GM10847 (cell line): ENCODE results near the gene H3-3A.

Experiments
- POLR2A ChIP-seq: IDR thresholded peaks from 2 replicates; pipeline ENCODE4 v1.6.1; 2011; ENCODE audit not compliant: insufficient read length; ENCODE audit errors: extremely low read depth

H3-3A gene

DNA sequence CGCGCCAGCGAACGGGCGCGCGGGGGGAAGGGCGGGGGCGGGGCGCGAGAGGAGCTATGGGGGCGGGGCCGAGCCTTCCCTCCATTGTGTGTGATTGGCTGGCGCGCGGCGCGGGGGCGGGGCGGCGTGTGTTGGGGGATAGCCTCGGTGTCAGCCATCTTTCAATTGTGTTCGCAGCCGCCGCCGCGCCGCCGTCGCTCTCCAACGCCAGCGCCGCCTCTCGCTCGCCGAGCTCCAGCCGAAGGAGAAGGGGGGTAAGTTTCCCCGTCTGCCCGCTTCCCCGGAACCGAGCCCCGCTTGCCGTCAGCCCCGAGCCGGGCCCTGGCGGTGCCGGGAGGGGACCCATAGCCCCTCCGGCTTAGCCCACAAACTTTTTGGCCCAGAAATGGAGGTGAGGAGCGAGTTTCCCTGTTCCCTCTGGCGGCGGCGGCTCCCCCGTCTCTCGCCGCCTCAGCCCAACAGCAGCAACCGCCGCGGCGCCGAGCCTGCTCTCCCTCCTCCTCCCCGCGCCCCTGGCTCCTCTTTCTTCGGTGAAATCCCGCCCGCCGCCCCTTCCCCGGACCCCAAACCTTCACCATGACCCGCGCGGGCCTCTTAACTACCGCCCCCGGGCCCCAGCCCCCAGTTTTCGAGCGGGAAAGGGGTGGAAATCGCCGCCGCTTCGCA is at the start of gene H3-3A:
Gene H3-3A, plus strand, starts transcription at position 159 of the 666 bp plus-strand sequence. CDS start 1,636 bp downstream, outside the sequence.
- TF ChIP-seq POLR2A = peak; percentile 93

GRCh38 chr1:226017070-226017469 is 45.4 kb upstream of the H3-3A start:
- TF ChIP-seq POLR2A = no peak

DNA sequence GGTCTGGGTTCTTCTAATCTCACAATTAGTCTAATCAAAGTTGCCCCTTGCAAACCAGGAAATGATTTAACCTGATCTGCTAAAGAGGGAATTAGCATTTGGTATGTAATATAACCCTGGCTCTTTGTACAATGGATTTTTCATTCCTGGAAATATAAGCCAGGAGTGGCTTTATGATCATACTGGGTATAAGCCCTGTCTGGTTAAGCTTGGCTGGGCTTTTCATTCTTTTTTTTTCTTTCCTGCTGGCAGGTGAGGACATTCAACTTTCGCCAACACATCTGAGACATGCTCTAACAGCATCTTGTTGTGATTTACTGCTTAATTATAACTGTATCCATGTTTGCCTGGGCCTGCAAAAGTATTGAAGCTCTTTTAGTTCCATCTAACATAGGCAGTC is 42.9 kb upstream of the H3-3A start:
- TF ChIP-seq POLR2A = no peak

- no peak for TF ChIP-seq POLR2A
These were observed 41.1 kb upstream of the H3-3A start for GRCh38 chr1:226021401-226021800.

DNA sequence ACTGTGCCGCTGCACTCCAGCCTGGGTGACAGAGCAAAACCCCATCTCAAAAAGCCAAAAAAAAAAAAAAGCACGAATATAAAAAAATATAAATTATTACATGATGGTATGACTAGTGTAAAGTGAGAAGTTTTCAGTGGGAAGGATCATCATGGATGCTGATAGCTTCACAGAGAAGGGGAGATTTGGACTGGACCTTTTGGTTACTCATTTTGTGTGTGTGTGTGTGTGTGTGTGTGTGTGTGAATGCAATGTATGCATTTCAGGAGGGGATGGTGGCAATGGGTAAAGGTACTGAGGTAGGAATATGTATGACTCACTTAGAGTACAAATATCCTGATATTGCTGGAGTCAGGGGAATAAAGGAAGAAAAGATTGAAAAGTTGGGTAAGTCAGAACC is 40.7 kb upstream of the H3-3A start:
- no peak for TF ChIP-seq POLR2A

- TF ChIP-seq POLR2A = no peak
These were observed 38.8 kb upstream of the H3-3A start for GRCh38 chr1:226023735-226024134.

- no peak for TF ChIP-seq POLR2A
These were observed 35.7 kb upstream of the H3-3A start for GRCh38 chr1:226026833-226027232.

GRCh38 chr1:226027538-226028217 is 34.8 kb upstream of the H3-3A start:
- no peak for TF ChIP-seq POLR2A

GRCh38 chr1:226029093-226029496 is 33.4 kb upstream of the H3-3A start:
- TF ChIP-seq POLR2A = no peak

DNA sequence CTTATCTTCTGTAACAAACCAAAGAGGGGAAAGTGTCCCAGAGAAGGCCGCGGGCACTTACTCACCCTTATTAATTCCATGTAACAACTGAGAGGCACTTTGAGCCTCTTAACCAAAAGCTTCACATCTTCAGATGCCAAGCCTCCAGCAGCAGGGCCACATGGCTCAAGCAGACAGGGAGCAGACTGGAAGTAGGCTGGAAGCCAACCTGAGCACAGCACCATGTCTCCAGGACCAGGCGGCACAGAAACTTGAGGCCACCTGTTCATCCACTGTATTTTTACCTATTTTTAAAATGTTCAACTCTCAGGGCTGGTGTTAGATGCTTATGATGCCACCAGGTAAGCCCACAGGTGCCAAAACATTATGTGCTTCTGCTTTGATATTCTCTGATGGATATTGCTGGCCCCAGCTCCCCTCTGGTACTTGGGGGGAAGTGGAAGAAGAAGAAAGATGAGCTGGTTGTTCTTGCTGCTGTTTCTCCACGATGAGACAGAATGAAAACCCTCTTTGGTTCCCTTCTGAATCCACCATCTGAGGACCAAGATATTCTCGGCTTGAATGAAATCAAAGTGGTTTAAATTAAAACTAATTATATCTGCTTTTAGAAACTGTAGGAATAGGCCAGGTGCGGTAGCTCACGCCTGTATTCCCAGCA is 32.8 kb upstream of the H3-3A start:
- no peak for TF ChIP-seq POLR2A

- TF ChIP-seq POLR2A = no peak
These were observed 28.9 kb upstream of the H3-3A start for GRCh38 chr1:226033582-226033981.

DNA sequence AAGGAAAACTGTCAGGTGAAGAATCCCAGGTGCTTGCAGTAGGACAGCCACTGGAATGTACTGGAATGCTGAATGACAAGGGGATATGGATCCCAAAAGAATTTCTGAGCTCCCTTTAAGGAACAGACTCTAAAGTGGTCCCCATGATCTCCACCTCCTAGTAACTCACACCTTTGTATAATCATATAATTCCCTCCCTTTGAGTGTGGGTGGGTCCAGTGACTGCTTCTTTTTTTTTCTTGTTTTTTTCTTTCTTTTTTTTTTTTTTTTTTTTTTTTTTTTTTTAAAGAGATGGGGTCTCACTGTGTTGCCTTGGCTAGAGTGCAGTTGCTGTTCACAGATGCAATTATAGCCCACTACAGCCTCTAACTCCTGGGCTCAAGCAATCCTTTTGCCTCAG is 28.5 kb upstream of the H3-3A start:
- TF ChIP-seq POLR2A = no peak

DNA sequence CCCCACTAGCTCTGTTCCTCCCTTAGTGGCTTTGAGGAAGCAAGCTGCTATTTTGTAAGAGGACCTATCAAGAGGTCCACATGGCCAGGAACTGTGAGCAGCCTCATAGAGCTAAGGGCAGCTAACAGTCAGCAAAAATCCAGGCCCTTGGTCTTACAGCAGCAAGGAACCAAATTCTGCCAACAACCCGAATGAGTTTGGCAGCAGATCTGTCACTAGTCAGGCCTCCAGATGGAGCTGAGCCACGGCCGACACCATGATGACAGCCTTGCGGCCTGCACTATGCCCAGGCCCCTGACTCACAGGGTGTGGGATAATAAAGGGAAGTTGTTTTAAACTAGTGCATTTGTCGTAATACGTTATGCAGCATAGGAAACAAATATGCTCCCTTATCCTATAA is 28.0 kb upstream of the H3-3A start:
- no peak for TF ChIP-seq POLR2A

DNA sequence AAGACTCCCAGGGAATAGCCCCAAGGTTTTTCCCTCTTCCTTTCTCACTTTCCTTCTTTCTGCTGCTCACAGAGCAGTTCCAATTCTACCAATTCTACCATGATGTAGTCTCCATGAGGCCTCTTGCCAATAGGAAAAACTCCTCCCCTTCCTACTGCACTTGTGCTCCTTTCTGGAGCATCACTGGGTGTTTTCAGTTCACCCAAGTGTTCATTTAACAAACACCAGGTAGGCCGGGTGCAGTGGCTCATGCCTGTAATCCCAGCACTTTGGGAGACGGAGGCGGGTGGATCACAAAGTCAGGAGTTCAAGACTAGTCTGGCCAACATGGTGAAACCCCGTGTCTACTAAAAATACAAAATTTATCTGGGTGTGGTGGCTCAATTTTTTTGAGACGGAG is 26.6 kb upstream of the H3-3A start:
- no peak for TF ChIP-seq POLR2A

- TF ChIP-seq POLR2A = no peak
These were observed 23.9 kb upstream of the H3-3A start for GRCh38 chr1:226038661-226039060.

- TF ChIP-seq POLR2A = no peak
These were observed 21.1 kb upstream of the H3-3A start for GRCh38 chr1:226041419-226041818.
